Neural progenitor cell (in vitro differentiated cells): ENCODE measurements around the gene TWSG1. TPM values are rescaled to one million over a fixed set of nuclear protein-coding genes. Genes with fewer than 3 reads are reported as not detected.

Source experiments
- DNase-seq: peaks from one replicate; pipeline ENCODE4 v3.0.0-alpha.2; 2016; ENCODE audit warnings: low spot score
- H2AFZ ChIP-seq: fragments of 200-600 bp; sonication (generic); replicated peaks from 2 replicates; pipeline ENCODE4 v1.6.1; 2016; ENCODE audit warnings: antibody characterized with exemption
- H3F3A ChIP-seq: fragments of 200-600 bp; sonication (generic); 2 replicates; pipeline ENCODE4 v1.6.1; 2016; ENCODE audit warnings: antibody characterized with exemption, low read depth
- H3K27ac ChIP-seq: fragments of 200-600 bp; sonication (generic); 2 replicates; pipeline ENCODE4 v1.5.1; 2016; ENCODE audit warnings: mild to moderate bottlenecking
- H3K27me3 ChIP-seq: fragments of 200-600 bp; sonication (generic); 2 replicates; pipeline ENCODE4 v1.6.1; 2016; ENCODE audit warnings: mild to moderate bottlenecking, moderate library complexity
- H3K36me3 ChIP-seq: fragments of 200-600 bp; sonication (generic); 2 replicates; pipeline ENCODE4 v1.5.1; 2016
- H3K4me1 ChIP-seq: fragments of 200-600 bp; sonication (generic); 2 replicates; pipeline ENCODE4 v1.6.1; 2016; ENCODE audit warnings: mixed run types
- H3K4me2 ChIP-seq: fragments of 200-600 bp; sonication (generic); 2 replicates; pipeline ENCODE4 v1.6.1; 2016
- H3K4me3 ChIP-seq: fragments of 200-600 bp; sonication (generic); 2 replicates; pipeline ENCODE4 v1.5.1; 2016
- H3K79me2 ChIP-seq: fragments of 200-600 bp; sonication (generic); 2 replicates; pipeline ENCODE4 v1.6.1; 2016; ENCODE audit warnings: low read depth
- H3K9ac ChIP-seq: fragments of 200-600 bp; sonication (generic); 2 replicates; pipeline ENCODE4 v1.6.1; 2016
- H3K9me3 ChIP-seq: fragments of 200-600 bp; sonication (generic); 2 replicates; pipeline ENCODE4 v1.5.1; 2016; ENCODE audit warnings: low read depth
- H4K20me1 ChIP-seq: fragments of 200-600 bp; sonication (generic); 2 replicates; pipeline ENCODE4 v1.6.1; 2016; ENCODE audit warnings: low read depth
- H3K27ac Mint-ChIP-seq: 3 replicates; pipeline ENCODE4 v1.8.0; 2021; ENCODE audit warnings: mixed read lengths
- H3K27me3 Mint-ChIP-seq: 2 replicates; pipeline ENCODE4 v1.8.0; 2022; ENCODE audit warnings: low read depth, mild to moderate bottlenecking, inconsistent platforms, moderate library complexity, mixed read lengths; ENCODE audit not compliant: insufficient read depth
- H3K36me3 Mint-ChIP-seq: 3 replicates; pipeline ENCODE4 v1.8.0; 2021; ENCODE audit warnings: mixed read lengths
- H3K4me1 Mint-ChIP-seq: 3 replicates; pipeline ENCODE4 v1.8.0; 2021; ENCODE audit warnings: mixed read lengths
- H3K4me3 Mint-ChIP-seq: 3 replicates; pipeline ENCODE4 v1.8.0; 2021; ENCODE audit warnings: mild to moderate bottlenecking, moderate library complexity, mixed read lengths
- H3K9me3 Mint-ChIP-seq: 3 replicates; pipeline ENCODE4 v1.8.0; 2020; ENCODE audit warnings: mixed read lengths
- CTCF ChIP-seq: fragments of 200-600 bp; sonication (generic); IDR thresholded peaks from 2 replicates; pipeline ENCODE4 v1.5.1; 2017; ENCODE audit warnings: antibody characterized with exemption, mild to moderate bottlenecking
- EZH2 ChIP-seq: fragments of 200-600 bp; sonication (generic); IDR thresholded peaks from 2 replicates; pipeline ENCODE4 v1.6.1; 2017; ENCODE audit warnings: antibody characterized with exemption, mild to moderate bottlenecking, moderate library complexity
- EZH2phosphoT487 ChIP-seq: fragments of 200-600 bp; sonication (generic); IDR thresholded peaks from 2 replicates; pipeline ENCODE4 v1.6.1; 2017; ENCODE audit warnings: antibody characterized with exemption
- total RNA-seq: library from RNA; depleted of rRNA; stranded (reverse); fragments of >200 nt; gene quantifications from 2 replicates; pipeline ENCODE4 v1.2.3, GENCODE V29; 2015; ENCODE audit warnings: low replicate concordance

Gene TWSG1
- total RNA-seq, 1 donor from 2014 or later: 87.9 TPM

GRCh38 chr18:9387891-9388290, 53.3 kb downstream of the TWSG1 start:
- no peak for DNase-seq
- no peak overlapping the region for H3K4me3 Mint-ChIP-seq
- H3K9ac ChIP-seq: no peak overlapping the region
- no peaks in the 10 kb centered on the region for H3K4me1 ChIP-seq
- H3K27ac Mint-ChIP-seq: no peak overlapping the region
- H3K9me3 Mint-ChIP-seq: peaks cover 25% of the 10 kb centered on the region
- no peaks in the 10 kb centered on the region for H3K27me3 ChIP-seq
- no peaks in the 10 kb centered on the region for H3K4me1 Mint-ChIP-seq
- H3K27ac ChIP-seq: no peak overlapping the region
- H2AFZ ChIP-seq: no peak overlapping the region
- H3K4me2 ChIP-seq: no peak overlapping the region
- H3K9me3 ChIP-seq: no peaks in the 10 kb centered on the region
- no peaks in the 10 kb centered on the region for H3K27me3 Mint-ChIP-seq
- no peak overlapping the region for H3K4me3 ChIP-seq
- H3K36me3 ChIP-seq: no peaks in the 10 kb centered on the region
- TF ChIP-seq EZH2phosphoT487: no peak
- no peak for TF ChIP-seq CTCF
- no peak for TF ChIP-seq EZH2
- H3K79me2 ChIP-seq: no peaks in the 10 kb centered on the region
- H3K36me3 Mint-ChIP-seq: peaks cover 37% of the 10 kb centered on the region
- H3F3A ChIP-seq: no peaks in the 10 kb centered on the region
- no peaks in the 10 kb centered on the region for H4K20me1 ChIP-seq

- H3K4me1 ChIP-seq: no peaks in the 10 kb centered on the region
- H3K36me3 Mint-ChIP-seq: peaks cover 38% of the 10 kb centered on the region
- no peaks in the 10 kb centered on the region for H3K79me2 ChIP-seq
- no peaks in the 10 kb centered on the region for H3K9me3 ChIP-seq
- peaks cover 25% of the 10 kb centered on the region for H3K9me3 Mint-ChIP-seq
- no peaks in the 10 kb centered on the region for H3F3A ChIP-seq
- H3K27me3 ChIP-seq: no peaks in the 10 kb centered on the region
- H3K4me3 Mint-ChIP-seq: no peak overlapping the region
- no peaks in the 10 kb centered on the region for H3K36me3 ChIP-seq
- no peaks in the 10 kb centered on the region for H3K4me1 Mint-ChIP-seq
- TF ChIP-seq EZH2: no peak
- TF ChIP-seq EZH2phosphoT487: no peak
- no peak for TF ChIP-seq CTCF
- H3K4me2 ChIP-seq: no peak overlapping the region
- H4K20me1 ChIP-seq: no peaks in the 10 kb centered on the region
- H2AFZ ChIP-seq: no peak overlapping the region
- no peaks in the 10 kb centered on the region for H3K27me3 Mint-ChIP-seq
- no peak overlapping the region for H3K27ac ChIP-seq
- no peak overlapping the region for H3K4me3 ChIP-seq
- no peak overlapping the region for H3K27ac Mint-ChIP-seq
- H3K9ac ChIP-seq: no peak overlapping the region
- no peak for DNase-seq
Measured at GRCh38 chr18:9389706-9390105, 55.1 kb downstream of the TWSG1 start.

- no peak overlapping the region for H3K4me2 ChIP-seq
- Mint-ChIP-seq H3K9me3 (peaks cover 25% of the 10 kb centered on the region), H3K36me3 (peaks cover 49% of the 10 kb centered on the region), H3K4me1 (no peaks in the 10 kb centered on the region), H3K27me3 (no peaks in the 10 kb centered on the region), H3K4me3 (no peak overlapping the region), H3K27ac (no peak overlapping the region)
- H3K4me1 ChIP-seq: no peaks in the 10 kb centered on the region
- H3K9me3 ChIP-seq: no peaks in the 10 kb centered on the region
- DNase-seq: peak; percentile 7
- no peaks in the 10 kb centered on the region for H3K36me3 ChIP-seq
- TF ChIP-seq CTCF (no peak), EZH2phosphoT487 (no peak), EZH2 (no peak)
- H3K9ac ChIP-seq: no peak overlapping the region
- no peaks in the 10 kb centered on the region for H3F3A ChIP-seq
- H2AFZ ChIP-seq: no peak overlapping the region
- H3K79me2 ChIP-seq: no peaks in the 10 kb centered on the region
- no peak overlapping the region for H3K4me3 ChIP-seq
- H4K20me1 ChIP-seq: no peaks in the 10 kb centered on the region
- H3K27ac ChIP-seq: no peak overlapping the region
- no peaks in the 10 kb centered on the region for H3K27me3 ChIP-seq
Measured at GRCh38 chr18:9392726-9393125, 58.2 kb downstream of the TWSG1 start.

GRCh38 chr18:9394046-9394445, 59.5 kb downstream of the TWSG1 start:
- Histone ChIP-seq H3K27me3 (no peaks in the 10 kb centered on the region), H3K27ac (no peak overlapping the region), H3F3A (no peaks in the 10 kb centered on the region), H3K4me3 (no peak overlapping the region), H3K4me1 (no peaks in the 10 kb centered on the region), H2AFZ (no peak overlapping the region), H3K9ac (no peak overlapping the region), H4K20me1 (no peaks in the 10 kb centered on the region), H3K9me3 (no peaks in the 10 kb centered on the region), H3K4me2 (no peak overlapping the region), H3K79me2 (no peaks in the 10 kb centered on the region), H3K36me3 (no peaks in the 10 kb centered on the region)
- no peak overlapping the region for H3K27ac Mint-ChIP-seq
- peaks cover 49% of the 10 kb centered on the region for H3K36me3 Mint-ChIP-seq
- no peak for DNase-seq
- H3K9me3 Mint-ChIP-seq: peaks cover 25% of the 10 kb centered on the region
- H3K27me3 Mint-ChIP-seq: no peaks in the 10 kb centered on the region
- no peak overlapping the region for H3K4me3 Mint-ChIP-seq
- no peak for TF ChIP-seq CTCF
- no peak for TF ChIP-seq EZH2
- no peak for TF ChIP-seq EZH2phosphoT487
- H3K4me1 Mint-ChIP-seq: no peaks in the 10 kb centered on the region
